ENCODE results near the gene TRMT2A.

TRMT2A gene

DNA sequence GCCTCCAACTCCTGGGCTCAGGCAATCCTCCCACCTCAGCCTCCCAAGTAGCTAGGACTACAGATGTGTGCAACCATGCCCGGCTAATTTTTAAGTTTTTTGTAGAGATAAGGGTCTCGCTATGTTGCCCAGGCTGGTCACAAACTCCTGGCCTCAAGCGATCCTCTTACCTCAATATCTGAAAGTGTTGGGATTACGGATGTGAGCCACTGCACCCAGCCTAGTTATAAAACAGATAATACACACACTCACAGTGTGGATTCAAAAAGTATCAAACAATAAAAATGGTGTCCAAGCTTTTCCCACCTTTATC lies 34.2 kb upstream of the TRMT2A start:
- no peaks in the 10 kb centered on the region for H3K9me3 ChIP-seq (ENCODE audit: insufficient read depth, low read length)
- no peaks in the 10 kb centered on the region for H4K20me1 ChIP-seq (ENCODE audit: insufficient read depth, low read length)
- no peak overlapping the region for H3K4me3 ChIP-seq (ENCODE audit: low read length)
- no peak for TF ChIP-seq EZH2phosphoT487 (IDR thresholded peaks at IDR 0.05; ENCODE audit: low read depth)
- no peak for TF ChIP-seq CTCF (IDR thresholded peaks at IDR 0.05; ENCODE audit: low read depth, low read length)
- no peaks in the 10 kb centered on the region for H3K36me3 ChIP-seq (replicated peaks; ENCODE audit: low read depth, low read length)
- no peak overlapping the region for H2AFZ ChIP-seq (ENCODE audit: low read depth, low read length)
- 0 out of 2 replicates have a peak, but pooled peaks cover 4% of the 10 kb centered on the region for H3K27me3 ChIP-seq (ENCODE audit: low read depth, low read length)
- no peaks in the 10 kb centered on the region for H3K79me2 ChIP-seq (ENCODE audit: low read length)
- no peak overlapping the region for H3K9ac ChIP-seq (ENCODE audit: low read length)
- H3K4me2 ChIP-seq (ENCODE audit: low read length): no peak overlapping the region
- no peaks in the 10 kb centered on the region for H3K4me1 ChIP-seq (ENCODE audit: low read length)
- no peak overlapping the region for H3K27ac ChIP-seq (ENCODE audit: low read length)

DNA sequence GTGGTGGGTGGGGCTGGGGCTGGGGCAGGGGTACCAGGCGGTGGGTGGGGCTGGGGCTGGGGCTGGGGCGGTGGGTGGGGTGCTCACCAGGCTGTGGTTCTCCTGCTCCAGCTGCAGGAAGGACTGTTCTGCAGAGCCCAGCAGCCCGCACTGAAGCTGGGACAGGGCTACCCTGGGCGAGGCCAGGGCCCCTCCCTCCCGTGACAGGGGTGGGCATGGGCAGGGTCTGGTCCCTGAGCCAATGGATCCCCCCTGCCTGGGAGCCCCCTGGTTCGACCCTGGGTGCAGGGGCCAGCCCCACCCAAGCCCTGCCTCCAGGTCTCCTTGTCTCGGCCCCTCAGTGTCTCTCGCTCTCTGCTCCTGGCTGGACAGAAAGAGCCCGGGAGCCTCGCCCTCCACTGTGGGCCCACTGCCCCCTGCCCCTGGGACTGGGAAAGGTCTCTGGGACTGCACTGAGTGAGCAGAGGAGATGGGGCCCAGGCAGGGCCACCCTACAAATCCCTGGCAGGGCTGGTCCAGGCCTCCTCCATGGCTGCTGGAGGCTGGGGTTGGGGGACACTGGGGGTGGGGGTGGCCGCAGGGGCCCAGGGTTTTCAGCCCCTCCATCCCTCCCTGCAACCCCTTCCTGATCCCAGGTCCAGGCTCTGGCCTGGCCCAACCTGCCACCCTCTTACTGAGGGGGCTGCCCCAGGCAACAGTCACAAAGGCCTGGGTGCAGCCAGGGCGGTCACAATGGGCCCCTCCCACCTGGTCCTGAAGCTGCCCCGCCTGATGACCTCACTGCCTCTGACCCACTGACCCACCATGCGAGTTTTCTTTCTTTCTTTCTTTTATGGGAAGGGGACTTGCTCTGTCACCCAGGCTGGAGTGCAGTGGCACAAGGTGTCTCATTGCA lies 33.6 kb upstream of the TRMT2A start, which contains the start of gene CCDC188:
Gene CCDC188 (minus strand): TSS at position 675 of the 895 bp plus-strand sequence. CDS start 69 bp downstream, at position 606.
- no peak within 1 kb of the TSS for H3K9ac ChIP-seq (ENCODE audit: low read length)
- no peak within 1 kb of the TSS for H3K4me2 ChIP-seq (ENCODE audit: low read length)
- no peaks in the 10 kb centered on the region for H3K4me1 ChIP-seq (ENCODE audit: low read length)
- no peaks in the 10 kb centered on the region for H3K36me3 ChIP-seq (replicated peaks; ENCODE audit: low read depth, low read length)
- TF ChIP-seq EZH2phosphoT487 (IDR thresholded peaks at IDR 0.05; ENCODE audit: low read depth) (no peak), CTCF (IDR thresholded peaks at IDR 0.05; ENCODE audit: low read depth, low read length) (no peak)
- 0 out of 2 replicates have a peak, but pooled peaks cover 3% of the 10 kb centered on the region for H3K27me3 ChIP-seq (ENCODE audit: low read depth, low read length)
- H3K27ac ChIP-seq (ENCODE audit: low read length): no peak within 1 kb of the TSS
- H3K79me2 ChIP-seq (ENCODE audit: low read length): no peaks in the 10 kb centered on the region
- no peak within 1 kb of the TSS for H3K4me3 ChIP-seq (ENCODE audit: low read length)
- H2AFZ ChIP-seq (ENCODE audit: low read depth, low read length): no peak within 1 kb of the TSS
- H4K20me1 ChIP-seq (ENCODE audit: insufficient read depth, low read length): 0 out of 2 replicates have a peak, but pooled peaks cover 3% of the 10 kb centered on the region
- no peaks in the 10 kb centered on the region for H3K9me3 ChIP-seq (ENCODE audit: insufficient read depth, low read length)

- Histone ChIP-seq H3K9ac (ENCODE audit: low read length) (no peak overlapping the region), H2AFZ (ENCODE audit: low read depth, low read length) (no peak overlapping the region), H3K27ac (ENCODE audit: low read length) (no peak overlapping the region), H3K27me3 (ENCODE audit: low read depth, low read length) (no peaks in the 10 kb centered on the region), H3K36me3 (replicated peaks; ENCODE audit: low read depth, low read length) (no peaks in the 10 kb centered on the region), H3K79me2 (ENCODE audit: low read length) (no peaks in the 10 kb centered on the region), H3K4me2 (ENCODE audit: low read length) (no peak overlapping the region), H3K4me1 (ENCODE audit: low read length) (no peaks in the 10 kb centered on the region), H3K9me3 (ENCODE audit: insufficient read depth, low read length) (no peaks in the 10 kb centered on the region), H4K20me1 (ENCODE audit: insufficient read depth, low read length) (0 out of 2 replicates have a peak, but pooled peaks cover 4% of the 10 kb centered on the region), H3K4me3 (ENCODE audit: low read length) (no peak overlapping the region)
- TF ChIP-seq CTCF (IDR thresholded peaks at IDR 0.05; ENCODE audit: low read depth, low read length) (no peak), EZH2phosphoT487 (IDR thresholded peaks at IDR 0.05; ENCODE audit: low read depth) (no peak)
Measured at GRCh38 chr22:20149257-20150250, 32.5 kb upstream of the TRMT2A start.
